Thymus (tissue), 11 donors: Measurements from ENCODE around the gene HOXB3. TPM values are rescaled to one million over a fixed set of nuclear protein-coding genes. Genes with fewer than 3 reads are reported as not detected.

Experiments used
- DNase-seq, 9 donors: peaks; one replicate each; pipeline ENCODE4 v3.0.0-alpha.2; 2013; ENCODE audit warnings: low spot score in 9 of 9, low read depth in 6 of 9, missing footprints in 1 of 9
- H3K27ac ChIP-seq, 2 donors: one replicate each; pipeline ENCODE4 v1.5.1; 2013; ENCODE audit warnings: control low read depth in 1 of 2, low read depth in 1 of 2, low read length in 1 of 2, mild to moderate bottlenecking in 1 of 2, moderate library complexity in 1 of 2
- H3K27me3 ChIP-seq, 2 donors: one replicate each; pipeline ENCODE4 v1.5.1; 2013; ENCODE audit warnings: low read length in 1 of 2; ENCODE audit not compliant: control insufficient read depth in 2 of 2, insufficient read depth in 1 of 2
- H3K36me3 ChIP-seq, 2 donors: one replicate each; pipeline ENCODE4 v1.5.1; 2013; ENCODE audit warnings: low read length in 1 of 2, mild to moderate bottlenecking in 1 of 2, moderate library complexity in 1 of 2; ENCODE audit not compliant: control insufficient read depth in 2 of 2, insufficient read depth in 2 of 2
- H3K4me1 ChIP-seq, 2 donors: one replicate each; pipeline ENCODE4 v1.5.1; 2013; ENCODE audit warnings: low read length in 2 of 2; ENCODE audit not compliant: control insufficient read depth in 2 of 2, insufficient read depth in 2 of 2
- H3K4me3 ChIP-seq, 2 donors: one replicate each; pipeline ENCODE4 v1.5.1; 2013; ENCODE audit warnings: low read length in 2 of 2, control low read depth in 1 of 2, mild to moderate bottlenecking in 1 of 2
- H3K9me3 ChIP-seq, 2 donors: one replicate each; pipeline ENCODE4 v1.5.1; 2013; ENCODE audit warnings: low read length in 1 of 2, mild to moderate bottlenecking in 1 of 2; ENCODE audit not compliant: control insufficient read depth in 2 of 2, insufficient read depth in 1 of 2
- WGBS: extraction: QIAGEN DNeasy Blood & Tissue Kit; methylation state at CpG from one replicate; pipeline ENCODE4 v1.1.7; 2013; 5-methylcytosine and 5-hydroxymethylcytosine counted together
- polyA plus RNA-seq: library from polyadenylated mRNA; stranded (reverse); fragments of 200-250 nt; gene quantifications from one replicate; pipeline ENCODE4 v1.2.3, GENCODE V29; 2013
- total RNA-seq: library from RNA; stranded (reverse); fragments of 120-200 nt; gene quantifications from one replicate; pipeline ENCODE4 v1.2.4, GENCODE V29; 2013
- donor health status: healthy.

The HOXB3 gene
- total and polyA plus RNA-seq, 2 donors = 1.5 to 3.3 TPM

DNA sequence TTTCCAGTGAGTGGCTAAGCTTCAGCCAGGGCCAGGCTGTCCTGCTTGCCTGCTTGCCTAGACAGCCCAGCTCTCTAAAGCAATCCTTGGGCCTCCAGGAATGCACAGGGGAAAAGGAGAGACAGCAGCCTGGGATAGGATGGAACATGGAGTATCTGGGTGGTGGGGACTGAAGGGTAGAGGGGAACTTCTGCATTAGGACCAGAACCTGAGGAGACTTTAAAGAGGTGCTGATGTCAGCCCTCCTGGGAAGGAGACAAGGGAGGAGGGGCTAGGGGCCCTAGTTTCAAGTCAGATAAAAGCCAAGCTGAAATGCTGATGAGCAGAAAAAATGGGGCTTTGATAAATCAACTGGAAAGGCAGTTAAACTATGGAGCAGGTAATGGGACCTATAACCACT lies 19.0 kb upstream of the HOXB3 start:
- Histone ChIP-seq H3K4me1 (peaks cover 11 to 27% of the 10 kb centered on the region in 2 donors), H3K27me3 (peaks cover 82 to 100% of the 10 kb centered on the region in 2 donors), H3K4me3 (no peak overlapping the region), H3K9me3 (peaks cover 0 to 19% of the 10 kb centered on the region in 2 donors), H3K36me3 (no peaks in the 10 kb centered on the region), H3K27ac (no peak overlapping the region)
- DNase-seq = no peak

DNA sequence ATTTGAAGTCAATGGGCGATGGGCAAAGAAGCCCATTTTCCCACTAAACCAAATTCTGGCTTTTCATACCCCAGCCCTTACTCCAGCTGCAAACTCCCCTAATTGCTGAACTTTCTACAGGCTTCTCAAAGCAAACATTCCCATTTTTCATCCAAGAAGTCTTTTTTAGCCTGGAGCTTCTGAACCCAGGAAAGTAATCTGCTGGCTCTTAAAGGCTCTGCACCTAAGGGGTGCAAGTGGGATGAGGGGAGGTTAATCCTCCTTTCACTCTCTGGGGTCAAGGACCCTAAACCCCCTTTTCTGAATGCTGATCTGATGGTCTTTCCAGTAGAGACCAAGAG lies 18.4 kb upstream of the HOXB3 start:
- no peak overlapping the region for H3K27ac ChIP-seq
- DNase-seq = no peak
- WGBS = 100% methylated on average over 1 of the region's 1 CpG
- H3K36me3 ChIP-seq = no peaks in the 10 kb centered on the region
- H3K27me3 ChIP-seq = peaks cover 83 to 100% of the 10 kb centered on the region in 2 donors
- peaks cover 11 to 27% of the 10 kb centered on the region in 2 donors for H3K4me1 ChIP-seq
- H3K9me3 ChIP-seq = peaks cover 0 to 24% of the 10 kb centered on the region in 2 donors
- H3K4me3 ChIP-seq = no peak overlapping the region

DNA sequence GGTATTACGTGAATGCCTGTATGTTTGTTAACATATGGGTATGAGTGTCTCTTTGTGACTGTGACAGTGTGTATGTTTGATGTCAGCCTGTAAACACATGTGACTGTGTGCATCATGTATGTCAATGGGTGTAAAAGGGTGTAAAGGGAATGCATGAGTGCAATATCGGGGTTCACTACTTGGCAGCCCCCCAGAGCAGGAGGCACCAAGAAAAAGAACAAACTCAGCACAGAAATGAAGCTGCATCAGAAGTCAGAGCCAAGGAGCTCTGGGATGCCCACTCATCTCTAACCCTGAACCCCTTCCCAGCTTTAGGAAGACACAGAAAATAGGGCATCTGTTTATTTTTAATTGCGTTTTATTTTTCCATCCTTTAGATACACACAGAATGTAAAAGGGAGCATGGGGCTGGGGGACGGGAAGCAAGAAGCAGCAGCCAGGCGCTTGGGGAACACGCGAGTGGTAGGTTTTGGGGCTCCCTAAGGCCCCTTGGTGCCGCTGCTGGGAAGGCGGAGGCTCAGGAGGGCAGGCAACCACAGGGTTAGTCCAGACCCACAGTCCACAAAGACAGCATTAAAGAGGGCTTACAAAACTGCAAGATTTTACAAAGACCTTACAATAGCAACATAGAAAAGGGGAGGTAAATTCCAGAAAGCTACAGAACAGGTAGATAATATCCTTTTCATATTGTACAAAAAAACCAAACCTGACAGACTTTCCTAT lies 17.0 kb upstream of the HOXB3 start:
- Histone ChIP-seq H3K9me3 (peaks cover 0 to 30% of the 10 kb centered on the region in 2 donors), H3K27me3 (peaks cover 86 to 100% of the 10 kb centered on the region in 2 donors), H3K4me3 (no peak overlapping the region), H3K36me3 (no peaks in the 10 kb centered on the region), H3K4me1 (peaks cover 11 to 24% of the 10 kb centered on the region in 2 donors), H3K27ac (no peak overlapping the region)
- no peak for DNase-seq
- WGBS = 94% methylated on average over 9 of the region's 9 CpGs

DNA sequence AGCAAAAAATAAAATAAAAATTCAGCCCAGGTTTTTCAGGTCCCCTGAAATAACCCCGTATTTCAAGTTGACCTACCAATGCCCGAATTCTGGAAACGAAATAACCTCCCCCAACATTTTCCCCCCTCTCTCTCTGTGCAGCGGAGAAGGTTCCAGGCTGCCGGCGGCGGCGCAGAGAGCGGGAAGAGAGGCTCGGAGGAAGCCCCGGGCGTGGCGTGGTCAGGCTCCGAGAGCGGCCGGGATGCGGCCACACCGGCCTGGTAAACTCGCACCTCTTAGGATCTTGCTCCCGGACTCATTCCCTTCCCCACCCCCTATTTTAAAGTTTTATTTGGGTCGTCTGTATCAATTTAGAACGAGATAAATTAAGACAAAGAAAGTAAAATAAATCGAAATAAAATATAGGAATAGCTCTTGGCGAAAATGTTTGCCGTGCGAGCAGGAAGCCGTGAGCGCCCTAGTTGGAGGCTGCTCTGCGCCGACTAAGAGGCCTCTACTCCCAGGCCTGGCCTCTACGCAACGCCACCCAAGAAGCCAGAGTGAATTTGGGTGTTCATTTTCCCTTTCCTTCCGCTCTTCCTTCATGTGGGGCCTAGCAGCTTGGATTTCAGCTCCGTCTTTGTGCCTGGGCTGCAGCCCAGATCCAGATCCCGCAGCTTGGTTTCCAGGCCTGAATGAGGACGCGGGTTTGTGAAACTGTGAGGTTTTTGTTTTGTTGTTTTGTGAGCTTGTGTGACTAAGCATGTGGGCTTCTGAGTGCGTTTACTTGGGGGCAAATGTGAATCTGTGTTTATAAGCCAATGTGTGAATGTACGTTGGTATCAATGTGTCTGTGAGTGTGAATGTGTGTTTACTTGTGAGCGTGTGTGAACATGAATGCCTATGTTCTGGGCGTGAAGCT lies 16.2 kb upstream of the HOXB3 start:
- peaks cover 0 to 33% of the 10 kb centered on the region in 2 donors for H3K9me3 ChIP-seq
- no peak for DNase-seq
- WGBS = 93% methylated on average over 41 of the region's 41 CpGs
- H3K27me3 ChIP-seq = peaks cover 87 to 100% of the 10 kb centered on the region in 2 donors
- H3K36me3 ChIP-seq = no peaks in the 10 kb centered on the region
- H3K4me3 ChIP-seq = no peak overlapping the region
- peaks cover 11 to 17% of the 10 kb centered on the region in 2 donors for H3K4me1 ChIP-seq
- H3K27ac ChIP-seq = no peak overlapping the region

DNA sequence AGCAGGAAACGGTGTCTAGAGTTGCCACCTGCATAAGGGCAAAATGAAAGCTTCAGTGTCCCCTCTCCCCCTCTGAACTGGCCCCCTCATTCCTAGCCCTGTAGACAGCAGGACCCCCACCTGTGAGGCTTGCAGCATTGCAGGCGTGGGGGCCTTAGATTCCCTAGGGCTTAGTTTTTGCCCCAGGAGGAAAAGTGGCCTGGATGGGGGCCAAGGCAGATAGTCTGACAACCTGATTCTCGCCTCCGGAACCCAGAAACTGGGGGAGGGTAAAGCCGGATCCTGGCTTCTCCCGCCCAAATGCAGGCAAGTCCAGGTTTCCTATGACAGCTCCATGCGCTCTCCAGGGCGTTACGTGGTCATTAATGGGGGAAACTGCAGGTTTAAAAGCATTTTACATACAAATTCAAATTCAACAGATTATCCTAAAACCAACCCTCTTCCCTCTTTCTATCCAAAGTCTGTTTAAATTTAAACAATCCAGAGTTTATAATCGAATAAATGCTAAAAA lies 15.4 kb upstream of the HOXB3 start:
- Histone ChIP-seq H3K27ac (no peak overlapping the region), H3K9me3 (peaks cover 0 to 29% of the 10 kb centered on the region in 2 donors), H3K36me3 (no peaks in the 10 kb centered on the region), H3K4me3 (no peak overlapping the region), H3K27me3 (peaks cover 86 to 100% of the 10 kb centered on the region in 2 donors), H3K4me1 (peaks cover 5 to 9% of the 10 kb centered on the region in 2 donors)
- WGBS = 88% methylated on average over 10 of the region's 10 CpGs
- DNase-seq = no peak

DNA sequence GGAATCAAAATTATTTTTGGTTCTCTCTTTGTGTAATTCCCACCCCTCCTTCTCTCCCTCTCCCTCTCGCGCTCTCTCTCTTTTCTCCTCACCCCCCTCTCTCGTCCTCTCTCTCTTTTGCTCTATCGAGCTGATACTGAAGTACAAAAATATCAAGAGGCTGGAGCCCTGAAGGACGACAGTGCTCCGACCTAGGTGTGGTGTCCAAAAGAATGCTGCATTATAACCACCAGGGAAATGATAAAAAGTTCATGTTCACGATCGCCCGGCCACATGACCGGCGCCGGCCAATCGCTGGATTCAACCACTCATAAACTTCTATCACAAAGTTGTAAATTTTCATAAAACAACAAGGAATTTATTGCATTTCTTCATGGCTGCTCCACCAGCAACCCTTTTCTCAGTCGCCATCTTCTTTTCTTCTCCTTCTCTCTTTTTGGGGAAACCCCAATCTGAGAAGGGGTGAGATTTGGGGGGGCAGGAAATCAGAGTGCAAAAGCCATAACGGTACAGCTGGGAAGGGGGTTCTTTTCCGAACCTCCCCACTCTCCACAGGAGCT lies 14.8 kb upstream of the HOXB3 start, which contains the start of gene HOXB6:
Gene HOXB6 (minus strand): TSS at position 217 of the 560 bp plus-strand sequence. CDS start 6,836 bp downstream, outside the sequence.
- Histone ChIP-seq H3K4me3 (no peak within 1 kb of the TSS), H3K4me1 (peaks cover 0 to 3% of the 10 kb centered on the region in 2 donors), H3K27me3 (peaks cover 86 to 100% of the 10 kb centered on the region in 2 donors), H3K36me3 (no peaks in the 10 kb centered on the region), H3K9me3 (peaks cover 0 to 22% of the 10 kb centered on the region in 2 donors), H3K27ac (no peak within 1 kb of the TSS)
- 62% methylated on average over 16 of the region's 16 CpGs for WGBS
- no peak for DNase-seq

DNA sequence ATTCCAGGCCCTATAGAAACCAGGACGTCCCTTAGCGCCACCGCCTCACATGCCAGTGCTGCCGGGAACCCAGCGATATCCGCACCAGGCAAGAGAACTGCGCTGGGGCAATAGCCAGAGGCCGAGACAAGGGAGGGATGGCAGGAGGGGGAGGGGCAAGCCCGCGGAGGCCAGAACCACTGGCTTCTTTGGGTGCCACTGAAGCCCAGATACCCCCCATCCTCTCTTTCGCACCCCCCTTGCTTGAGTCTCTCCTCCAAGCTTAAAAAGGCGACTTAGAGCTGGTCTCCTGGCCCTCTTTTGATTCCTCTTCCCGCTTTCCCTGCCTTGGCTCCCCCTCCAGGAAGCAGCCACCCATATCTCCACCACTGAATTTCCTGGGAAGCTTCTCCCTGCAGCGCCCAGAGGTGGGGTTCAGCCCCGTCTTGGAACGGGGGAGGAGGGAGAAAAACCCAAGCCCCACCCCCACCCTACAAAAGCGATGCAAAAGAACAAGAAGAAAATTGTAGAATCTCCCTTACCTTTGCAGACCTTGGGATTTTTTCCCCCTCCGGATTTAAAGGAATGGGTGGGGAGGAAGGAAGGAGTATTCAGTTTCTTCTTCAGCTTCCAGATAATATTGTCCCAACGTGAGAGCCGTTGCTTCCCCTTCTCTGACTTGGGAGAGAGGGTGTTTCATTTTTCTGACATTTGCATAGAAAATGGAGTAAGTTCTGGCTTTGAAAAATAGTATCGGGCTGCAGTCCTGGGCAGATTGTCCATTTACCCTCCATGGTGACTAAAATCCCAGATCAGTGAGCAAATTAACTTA lies 14.1 kb upstream of the HOXB3 start:
- H3K27me3 ChIP-seq = peaks cover 86 to 100% of the 10 kb centered on the region in 2 donors
- H3K4me3 ChIP-seq = no peak overlapping the region
- H3K4me1 ChIP-seq = peaks cover 0 to 2% of the 10 kb centered on the region in 2 donors
- 39% methylated on average over 21 of the region's 21 CpGs for WGBS
- H3K9me3 ChIP-seq = peaks cover 0 to 21% of the 10 kb centered on the region in 2 donors
- no peaks in the 10 kb centered on the region for H3K36me3 ChIP-seq
- DNase-seq = no peak
- no peak overlapping the region for H3K27ac ChIP-seq

DNA sequence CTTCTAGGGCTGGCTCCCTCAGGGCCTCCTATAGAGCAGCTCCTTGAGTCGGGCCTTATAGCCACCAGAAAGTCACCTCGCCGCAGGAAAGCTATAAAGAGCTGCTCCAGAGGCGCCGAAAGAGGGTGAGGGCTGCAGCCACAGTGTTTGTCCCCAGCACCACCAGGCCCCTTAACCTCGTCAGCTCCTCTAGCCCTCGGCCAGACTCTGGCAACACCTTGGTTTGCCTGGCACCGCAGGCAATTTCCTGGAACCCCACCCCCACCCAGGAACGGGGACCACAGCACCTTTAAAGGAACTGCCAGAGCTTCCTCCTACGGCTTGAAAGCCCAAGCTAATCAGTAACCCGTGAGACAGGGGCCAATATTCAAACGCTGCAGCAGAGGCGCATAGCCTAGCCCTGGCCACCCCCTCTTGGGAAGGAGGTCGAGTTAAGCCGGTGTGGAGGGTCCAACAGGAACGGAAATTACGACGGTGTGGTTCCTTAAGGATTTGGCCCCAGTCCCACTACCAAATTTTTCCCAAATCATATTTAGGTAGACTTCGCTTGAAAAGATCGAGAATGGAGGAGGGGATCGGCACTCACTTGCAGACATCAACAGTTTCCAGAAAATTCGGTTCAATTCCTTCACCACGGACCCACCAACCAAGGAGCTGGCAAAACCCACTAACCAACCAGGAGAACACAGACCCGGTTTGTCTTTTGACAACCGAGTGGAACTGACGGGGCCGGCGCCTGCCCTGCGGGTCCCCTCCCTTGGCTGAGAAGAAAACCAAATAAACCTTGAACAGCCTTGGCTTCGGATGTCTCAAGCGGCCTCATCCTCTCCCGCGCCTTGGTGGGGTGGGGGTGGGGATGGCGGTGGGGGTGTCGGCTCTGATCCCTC lies 11.7 kb upstream of the HOXB3 start:
- peaks cover 0 to 15% of the 10 kb centered on the region in 2 donors for H3K4me1 ChIP-seq
- no peak for DNase-seq

More for the DNA sequence above, 11.7 kb upstream of the HOXB3 start:
- Histone ChIP-seq H3K36me3 (no peaks in the 10 kb centered on the region), H3K27me3 (peaks cover 95 to 100% of the 10 kb centered on the region in 2 donors), H3K4me3 (no peak overlapping the region), H3K27ac (no peak overlapping the region), H3K9me3 (peaks cover 0 to 25% of the 10 kb centered on the region in 2 donors)
- 42% methylated on average over 35 of the region's 35 CpGs for WGBS
